HCEC 1CT (cell line): ENCODE results near the gene DTYMK.
"Not testable (repeated sequence)": the region's sequence is repeated elsewhere in the genome, so short reads cannot be mapped to it uniquely, and the experiment has no call there.

ENCODE experiments used
- DNase-seq: peaks from one replicate; pipeline ENCODE4 v3.0.0-alpha.2; 2017

Gene DTYMK

GRCh38 chr2:241671457-241672240 lies 15.0 kb downstream of the DTYMK start:
- no peak for DNase-seq

- DNase-seq = no peak
These were observed 16.1 kb downstream of the DTYMK start for GRCh38 chr2:241670333-241671110.

- DNase-seq = no peak
These were observed 17.8 kb downstream of the DTYMK start for GRCh38 chr2:241668839-241669238.

GRCh38 chr2:241668354-241668753 lies 18.3 kb downstream of the DTYMK start:
- DNase-seq = no peak

- no peak for DNase-seq
These were observed 19.8 kb downstream of the DTYMK start for GRCh38 chr2:241666627-241667400.

GRCh38 chr2:241665731-241666440 lies 20.7 kb downstream of the DTYMK start:
- DNase-seq = no peak

- DNase-seq = not testable (repeated sequence)
These were observed 23.9 kb downstream of the DTYMK start for GRCh38 chr2:241662731-241663130.

GRCh38 chr2:241660593-241661213 lies 25.9 kb downstream of the DTYMK start:
- DNase-seq = no peak

- peak; percentile 47 for DNase-seq
These were observed 27.4 kb downstream of the DTYMK start for GRCh38 chr2:241659150-241659739.

GRCh38 chr2:241658296-241658695 lies 28.3 kb downstream of the DTYMK start:
- DNase-seq = no peak

GRCh38 chr2:241657786-241658254 lies 28.8 kb downstream of the DTYMK start:
- DNase-seq = no peak

GRCh38 chr2:241656190-241656741 lies 30.3 kb downstream of the DTYMK start:
- DNase-seq = no peak

GRCh38 chr2:241655516-241656189 lies 31.0 kb downstream of the DTYMK start:
- DNase-seq = no peak

- no peak for DNase-seq
These were observed 32.1 kb downstream of the DTYMK start for GRCh38 chr2:241654551-241654950.

GRCh38 chr2:241653210-241653750 lies 33.3 kb downstream of the DTYMK start:
- DNase-seq = no peak

GRCh38 chr2:241652722-241653121 lies 33.9 kb downstream of the DTYMK start:
- no peak for DNase-seq

GRCh38 chr2:241652142-241652541 lies 34.5 kb downstream of the DTYMK start:
- no peak for DNase-seq

- no peak for DNase-seq
These were observed 36.7 kb downstream of the DTYMK start for GRCh38 chr2:241649927-241650326.

- DNase-seq = no peak
These were observed 37.2 kb downstream of the DTYMK start for GRCh38 chr2:241649404-241649803.

GRCh38 chr2:241648453-241648852 lies 38.2 kb downstream of the DTYMK start:
- no peak for DNase-seq
